OCI-LY3 (cell line): ENCODE measurements around the gene CAMK2D.

Experiments used
- H2AFZ ChIP-seq: fragments of 200-600, 300-600 bp; shearing (Covaris generic); 2 replicates; pipeline ENCODE4 v1.6.0; 2014; ENCODE audit warnings: antibody characterized with exemption, low read depth, low read length
- H3K27ac ChIP-seq: fragments of 200-600, 300-600 bp; sonication (generic); 2 replicates; pipeline ENCODE4 v1.5.1; 2014; ENCODE audit warnings: mild to moderate bottlenecking, low read length, moderate library complexity, mixed read lengths
- H3K27me3 ChIP-seq: fragments of 200-600, 300-600 bp; sonication (generic); 2 replicates; pipeline ENCODE4 v1.6.1; 2014; ENCODE audit warnings: low read depth, low read length, mixed read lengths
- H3K36me3 ChIP-seq: fragments of 200-600, 300-600 bp; sonication (generic); replicated peaks from 2 replicates; pipeline ENCODE3; 2014; ENCODE audit warnings: low read depth, low read length, mixed read lengths
- H3K4me1 ChIP-seq: fragments of 300-600, 200-600 bp; sonication (generic); 2 replicates; pipeline ENCODE4 v1.6.1; 2014; ENCODE audit warnings: low read length, mixed read lengths
- H3K4me2 ChIP-seq: fragments of 200-600, 300-600 bp; sonication (generic); 2 replicates; pipeline ENCODE4 v1.6.1; 2014; ENCODE audit warnings: low read length, mixed read lengths
- H3K4me3 ChIP-seq: fragments of 300-600, 200-600 bp; sonication (generic); 2 replicates; pipeline ENCODE4 v1.5.1; 2014; ENCODE audit warnings: antibody characterized with exemption, mild to moderate bottlenecking, low read length, moderate library complexity
- H3K79me2 ChIP-seq: fragments of 300-600, 200-600 bp; shearing (Covaris generic); 2 replicates; pipeline ENCODE4 v1.6.1; 2014; ENCODE audit warnings: mild to moderate bottlenecking, low read length, mixed read lengths
- H3K9ac ChIP-seq: fragments of 300-600, 200-600 bp; shearing (Covaris generic); 2 replicates; pipeline ENCODE4 v1.6.0; 2014; ENCODE audit warnings: mild to moderate bottlenecking, low read length, moderate library complexity
- H3K9me3 ChIP-seq: fragments of 200-600, 300-600 bp; shearing (Covaris generic); 2 replicates; pipeline ENCODE4 v1.6.1; 2014; ENCODE audit warnings: low read length, mixed read lengths; ENCODE audit not compliant: insufficient read depth
- H4K20me1 ChIP-seq: fragments of 200-600, 300-600 bp; sonication (generic); 2 replicates; pipeline ENCODE4 v1.6.1; 2016; ENCODE audit warnings: low read length, mixed read lengths; ENCODE audit not compliant: insufficient read depth
- CTCF ChIP-seq: fragments of 200-600, 300-600 bp; sonication (generic); IDR thresholded peaks from 2 replicates; pipeline ENCODE4 v1.5.1; 2014; ENCODE audit warnings: antibody characterized with exemption, low read length, low read depth
- EZH2phosphoT487 ChIP-seq: fragments of 200-600 bp; shearing (Covaris generic); IDR thresholded peaks from 2 replicates; pipeline ENCODE4 v1.6.1; 2018; ENCODE audit warnings: antibody characterized with exemption, mixed run types, low read depth

Gene CAMK2D

GRCh38 chr4:113435893-113436292, 325.6 kb downstream of the CAMK2D start:
- Histone ChIP-seq H3K4me3 (no peak overlapping the region), H3K4me1 (no peaks in the 10 kb centered on the region), H4K20me1 (no peaks in the 10 kb centered on the region), H3K27me3 (no peaks in the 10 kb centered on the region), H3K36me3 (no peaks in the 10 kb centered on the region), H3K9ac (no peak overlapping the region), H2AFZ (no peak overlapping the region), H3K79me2 (no peaks in the 10 kb centered on the region), H3K9me3 (no peaks in the 10 kb centered on the region; the same call in 1 of the 2 replicates), H3K4me2 (no peak overlapping the region), H3K27ac (no peak overlapping the region)
- TF ChIP-seq EZH2phosphoT487: no peak
- TF ChIP-seq CTCF: no peak

GRCh38 chr4:113434247-113434587, 327.3 kb downstream of the CAMK2D start:
- Histone ChIP-seq H3K9me3 (no peaks in the 10 kb centered on the region; the same call in 1 of the 2 replicates), H3K4me2 (no peak overlapping the region), H3K4me1 (no peaks in the 10 kb centered on the region), H3K79me2 (no peaks in the 10 kb centered on the region), H3K27ac (no peak overlapping the region), H3K9ac (no peak overlapping the region), H3K27me3 (no peaks in the 10 kb centered on the region), H4K20me1 (no peaks in the 10 kb centered on the region), H3K36me3 (no peaks in the 10 kb centered on the region), H3K4me3 (no peak overlapping the region), H2AFZ (no peak overlapping the region)
- no peak for TF ChIP-seq CTCF
- TF ChIP-seq EZH2phosphoT487: no peak

GRCh38 chr4:113433536-113434246, 327.8 kb downstream of the CAMK2D start:
- Histone ChIP-seq H3K36me3 (no peaks in the 10 kb centered on the region), H3K27ac (no peak overlapping the region), H3K27me3 (no peaks in the 10 kb centered on the region), H3K4me1 (no peaks in the 10 kb centered on the region), H3K9me3 (no peaks in the 10 kb centered on the region; the same call in 1 of the 2 replicates), H2AFZ (no peak overlapping the region), H3K79me2 (no peaks in the 10 kb centered on the region), H3K4me2 (no peak overlapping the region), H3K9ac (no peak overlapping the region), H4K20me1 (no peaks in the 10 kb centered on the region), H3K4me3 (no peak overlapping the region)
- TF ChIP-seq CTCF (no peak), EZH2phosphoT487 (no peak)

- Histone ChIP-seq H3K4me2 (no peak overlapping the region), H3K9me3 (no peaks in the 10 kb centered on the region; the same call in 1 of the 2 replicates), H2AFZ (no peak overlapping the region), H3K9ac (no peak overlapping the region), H3K4me3 (no peak overlapping the region), H3K27me3 (no peaks in the 10 kb centered on the region), H3K4me1 (no peaks in the 10 kb centered on the region), H3K36me3 (no peaks in the 10 kb centered on the region), H4K20me1 (no peaks in the 10 kb centered on the region), H3K27ac (no peak overlapping the region), H3K79me2 (no peaks in the 10 kb centered on the region)
- TF ChIP-seq EZH2phosphoT487 (no peak), CTCF (no peak)
Observed at GRCh38 chr4:113433116-113433515, 328.4 kb downstream of the CAMK2D start.
